GM21529 (cell line): ENCODE results near the gene ANO9.

ENCODE experiments used
- ATAC-seq: cut with Tn5 transposase; IDR thresholded peaks from one replicate; pipeline ENCODE4 v1.9.1; 2021; ENCODE audit not compliant: unreplicated experiment

Gene ANO9

DNA sequence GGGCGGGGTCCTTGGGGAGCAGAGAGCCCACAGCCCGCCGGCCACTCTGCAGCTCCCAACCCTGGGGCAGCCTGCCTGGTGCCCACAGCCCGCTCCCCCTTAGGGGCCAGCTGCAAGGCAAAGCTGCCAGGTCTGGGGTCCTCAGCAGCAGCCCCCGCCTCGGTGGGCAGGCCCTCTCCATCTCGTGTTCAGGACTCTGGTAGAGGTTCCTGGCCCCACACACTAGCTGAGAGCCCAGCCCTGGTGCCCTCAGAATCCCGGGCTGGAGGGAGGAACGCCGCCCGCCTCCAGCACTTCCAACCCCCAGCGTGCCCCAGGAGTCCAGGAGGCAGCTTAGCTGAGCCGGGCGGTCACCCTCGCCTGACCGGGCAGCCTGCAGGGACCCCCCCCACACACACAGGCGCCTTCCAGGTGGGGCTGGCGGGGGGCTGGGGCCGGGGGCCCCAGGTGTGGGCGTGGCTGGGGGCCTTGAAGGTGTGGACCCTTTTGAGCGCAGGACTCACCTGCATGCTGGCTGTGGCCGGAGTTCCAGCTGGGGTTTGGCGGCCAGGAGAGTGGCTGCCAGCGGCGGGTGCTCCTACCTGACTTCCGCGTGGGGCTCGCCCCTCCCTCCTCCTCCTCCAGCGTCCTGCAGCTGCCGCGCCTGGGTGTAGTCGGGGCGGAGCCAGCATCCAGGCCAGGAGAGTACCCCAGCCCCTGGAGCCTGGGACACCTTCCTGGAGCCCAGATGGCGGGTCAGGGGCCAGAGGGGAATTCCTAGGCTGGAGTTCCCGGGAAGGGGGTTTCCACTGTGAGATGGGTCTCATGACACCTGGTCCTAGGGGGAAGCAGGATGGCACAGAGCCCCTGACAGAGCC is at the start of gene ANO9:
Gene ANO9, minus strand, starts transcription at position 594 of the 857 bp plus-strand sequence. Its CDS starts 85 bp downstream, at position 509.
- ATAC-seq = peak; percentile 76

- no peak for ATAC-seq
These were observed 49.5 kb upstream of the ANO9 start for GRCh38 chr11:491358-491757.

DNA sequence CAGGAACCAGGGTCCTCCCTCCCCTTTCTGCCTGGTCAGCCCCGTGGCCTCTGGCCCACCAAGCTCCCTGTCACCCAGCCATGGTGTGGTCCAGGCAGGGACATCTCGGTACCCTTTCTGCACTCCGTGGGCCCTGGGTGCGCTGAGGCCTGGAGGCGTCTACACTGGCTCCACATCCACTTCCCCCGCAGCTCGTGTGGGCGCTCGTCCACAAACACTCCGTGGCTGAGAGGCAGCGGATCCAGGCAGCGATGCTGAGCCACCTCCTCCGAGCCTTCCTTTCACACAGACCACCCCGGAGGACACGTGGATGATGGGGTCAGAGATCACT is 49.1 kb upstream of the ANO9 start:
- ATAC-seq = no peak

DNA sequence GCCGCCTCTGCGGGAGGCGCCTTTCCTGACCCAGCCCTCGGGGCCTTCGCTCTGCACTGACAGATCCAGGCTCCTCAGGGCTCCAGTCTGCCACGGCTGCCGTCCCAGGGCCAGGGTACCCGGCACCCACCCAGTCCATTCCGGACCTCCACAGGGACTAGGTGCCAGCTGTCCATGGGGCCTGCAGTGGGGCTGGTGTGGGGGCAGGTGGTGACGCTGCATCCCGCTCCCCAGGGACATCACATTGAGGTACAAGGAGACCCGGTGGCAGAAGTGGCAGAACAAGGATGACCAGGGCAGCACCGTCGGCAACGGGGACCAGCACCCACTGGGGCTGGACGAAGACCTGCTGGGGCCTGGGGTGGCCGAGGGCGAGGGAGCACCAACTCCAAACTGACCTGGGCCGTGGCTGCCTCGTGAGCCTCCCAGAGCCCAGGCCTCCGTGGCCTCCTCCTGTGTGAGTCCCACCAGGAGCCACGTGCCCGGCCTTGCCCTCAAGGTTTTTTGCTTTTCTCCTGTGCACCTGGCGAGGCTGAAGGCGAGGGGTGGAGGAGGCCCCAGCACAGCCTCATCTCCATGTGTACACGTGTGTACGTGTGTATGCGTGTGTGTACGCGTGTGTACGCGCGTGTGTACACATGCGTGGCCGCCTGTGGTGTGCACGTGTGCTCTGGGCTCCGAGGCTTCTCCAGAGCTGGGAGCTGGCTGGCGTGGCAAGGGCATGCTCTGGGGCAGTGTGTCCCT is 48.5 kb upstream of the ANO9 start:
- ATAC-seq = no peak

GRCh38 chr11:489610-490185 is 47.9 kb upstream of the ANO9 start:
- no peak for ATAC-seq

DNA sequence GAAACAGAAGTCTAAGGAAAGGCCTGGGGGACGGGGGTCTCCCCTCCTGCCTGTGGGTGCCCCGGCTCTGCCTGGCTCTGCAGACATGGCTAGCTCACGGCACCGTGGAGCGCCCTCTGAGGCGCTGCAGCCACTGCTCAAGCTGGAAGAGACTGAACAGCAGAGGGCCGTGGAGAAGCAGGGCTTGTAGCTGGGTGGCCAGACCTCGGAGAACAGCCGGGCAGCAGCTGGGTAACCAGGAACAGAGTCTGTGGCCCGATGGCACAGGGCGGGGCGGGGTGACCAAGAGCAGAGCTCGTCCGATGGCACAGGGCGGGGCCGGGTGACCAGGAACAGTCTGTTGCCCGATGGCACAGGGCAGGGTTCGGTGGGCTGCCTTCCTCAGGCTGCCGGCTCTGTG is 47.2 kb upstream of the ANO9 start:
- no peak for ATAC-seq

DNA sequence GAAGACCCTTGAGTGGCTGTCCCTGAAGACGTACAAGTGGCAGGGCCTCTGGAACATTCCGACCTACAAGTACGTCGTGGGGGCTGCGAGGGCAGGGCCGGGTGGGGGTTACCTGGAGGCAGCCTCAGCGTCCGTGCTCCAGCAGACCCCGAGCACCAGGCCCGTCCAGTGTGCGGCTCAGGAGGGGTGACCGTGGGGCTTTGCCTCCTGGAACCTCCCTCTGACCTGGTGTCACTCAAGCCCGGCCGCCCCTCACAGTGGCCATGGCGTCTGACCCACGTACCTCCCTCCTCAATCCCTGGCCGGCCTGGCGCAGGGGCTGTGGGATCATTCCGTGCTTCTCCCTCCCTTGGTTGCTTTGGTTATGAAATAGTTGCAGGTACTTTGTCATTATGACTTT is 46.8 kb upstream of the ANO9 start:
- no peak for ATAC-seq

GRCh38 chr11:488062-488461 is 46.3 kb upstream of the ANO9 start:
- no peak for ATAC-seq

- no peak for ATAC-seq
These were observed 45.8 kb upstream of the ANO9 start for GRCh38 chr11:487571-488021.

DNA sequence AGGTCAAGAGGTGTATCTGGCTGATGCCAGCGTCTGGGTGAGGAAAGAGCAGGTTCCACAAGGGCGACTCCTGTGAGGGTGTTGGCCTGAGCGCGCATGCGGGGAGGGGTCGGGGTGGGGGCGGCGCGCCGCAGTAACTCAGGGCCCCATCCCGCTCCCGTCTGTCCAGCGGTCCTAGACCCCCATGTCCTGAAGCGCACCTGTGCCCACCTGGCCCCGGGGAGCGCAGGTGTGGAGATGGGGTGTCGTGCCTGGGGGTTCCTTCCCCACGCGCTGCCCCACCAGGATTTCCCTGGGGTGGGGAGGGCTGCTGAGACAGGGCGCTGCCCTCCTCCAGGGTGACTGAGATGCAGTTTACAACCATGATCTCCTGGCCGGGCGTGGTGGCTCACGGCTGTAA is 44.4 kb upstream of the ANO9 start:
- ATAC-seq = no peak

DNA sequence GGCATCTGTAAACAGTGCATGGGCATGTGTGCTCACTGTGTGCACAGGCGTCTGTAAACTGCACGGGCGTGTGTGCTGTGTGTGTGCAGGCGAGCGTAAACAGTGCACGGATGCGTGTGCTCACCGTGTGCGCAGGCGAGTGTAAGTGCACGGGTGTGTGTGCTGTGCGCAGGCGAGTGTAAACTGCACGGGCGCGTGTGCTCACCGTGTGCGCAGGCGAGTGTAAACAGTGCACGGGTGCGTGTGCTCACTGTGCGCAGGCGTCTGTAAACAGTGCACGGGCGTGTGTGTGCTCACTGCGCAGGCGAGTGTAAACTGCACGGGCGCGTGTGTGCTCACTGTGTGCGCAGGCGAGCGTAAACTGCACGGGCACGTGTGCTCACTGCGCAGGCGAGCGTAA is 42.8 kb upstream of the ANO9 start:
- ATAC-seq = no peak

DNA sequence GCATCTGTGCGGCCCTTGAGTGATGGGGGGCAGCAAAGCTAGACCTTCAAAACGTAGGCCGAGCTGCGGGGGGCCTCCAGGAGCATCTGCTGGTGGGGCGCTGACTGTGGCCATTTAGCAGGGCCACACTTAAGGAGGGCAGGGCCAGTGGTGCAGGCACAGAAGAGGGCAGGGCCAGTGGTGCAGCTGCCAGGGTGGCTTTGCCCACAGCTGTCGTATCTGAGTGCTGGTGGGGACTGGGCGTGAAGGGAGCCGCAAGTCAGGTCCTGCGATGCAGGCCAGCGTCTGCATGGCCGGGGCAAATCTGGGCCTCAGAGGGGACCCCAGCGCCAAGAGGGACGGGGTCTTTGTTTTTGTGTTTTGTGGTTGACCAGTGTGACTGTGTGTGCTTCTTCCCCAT is 37.5 kb upstream of the ANO9 start:
- ATAC-seq = no peak

- no peak for ATAC-seq
These were observed 35.4 kb upstream of the ANO9 start for GRCh38 chr11:477052-477715.

- ATAC-seq = no peak
These were observed 34.6 kb upstream of the ANO9 start for GRCh38 chr11:476416-476815.

- no peak for ATAC-seq
These were observed 34.1 kb upstream of the ANO9 start for GRCh38 chr11:475941-476340.

GRCh38 chr11:474914-475506 is 33.2 kb upstream of the ANO9 start:
- ATAC-seq = no peak

DNA sequence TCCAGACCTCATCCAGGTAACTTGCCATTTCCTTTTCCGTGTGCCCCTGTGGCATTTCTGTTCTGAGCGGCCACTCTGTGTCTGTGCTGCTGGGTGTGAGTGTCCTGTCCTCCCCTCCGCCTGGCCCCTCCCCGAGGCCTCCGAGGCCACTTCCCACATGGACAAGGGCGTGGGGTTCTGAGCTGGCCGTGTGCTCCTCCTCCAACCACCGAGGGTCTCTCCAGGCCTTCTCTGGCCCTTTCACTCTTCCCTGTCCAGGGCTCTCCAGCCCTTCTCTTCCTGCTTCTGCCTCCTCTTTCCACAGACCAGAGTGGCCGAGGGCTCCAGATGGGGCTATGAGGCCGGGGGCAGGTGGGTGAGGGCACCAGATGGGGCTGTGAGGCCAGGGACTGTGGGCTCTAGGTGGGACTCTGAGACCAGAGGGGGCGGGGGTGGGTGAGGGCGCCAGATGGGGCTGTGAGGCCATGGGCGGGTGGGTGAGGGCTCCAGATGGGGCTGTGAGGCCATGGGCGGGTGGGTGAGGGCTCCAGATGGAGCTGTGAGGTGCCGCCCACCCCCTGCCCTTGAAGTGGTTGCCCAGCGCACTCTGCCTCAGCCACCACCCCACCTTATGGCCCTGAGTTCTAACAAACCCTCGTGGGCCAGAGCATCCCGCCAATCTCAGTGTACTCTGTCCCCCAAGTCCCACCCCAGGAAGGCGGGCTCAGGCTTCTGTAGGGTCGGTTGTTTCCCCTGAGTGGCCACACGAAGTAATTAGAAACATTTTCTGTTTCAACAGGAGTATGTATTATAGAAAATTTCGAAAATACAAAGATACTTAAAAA is 32.4 kb upstream of the ANO9 start:
- ATAC-seq = no peak

GRCh38 chr11:473415-473814 is 31.6 kb upstream of the ANO9 start:
- no peak for ATAC-seq

- no peak for ATAC-seq
These were observed 31.0 kb upstream of the ANO9 start for GRCh38 chr11:472816-473215.

- no peak for ATAC-seq
These were observed 30.5 kb upstream of the ANO9 start for GRCh38 chr11:472272-472671.
